ENCODE results near the gene RSPO3.
A peak's percentile ranks its signal among the peaks of the same experiment; 100 is the strongest.

Gene RSPO3

GRCh38 chr6:127114214-127114760 lies 4.2 kb upstream of the RSPO3 start:
- no peak for DNase-seq (ENCODE audit: low spot score)

DNA sequence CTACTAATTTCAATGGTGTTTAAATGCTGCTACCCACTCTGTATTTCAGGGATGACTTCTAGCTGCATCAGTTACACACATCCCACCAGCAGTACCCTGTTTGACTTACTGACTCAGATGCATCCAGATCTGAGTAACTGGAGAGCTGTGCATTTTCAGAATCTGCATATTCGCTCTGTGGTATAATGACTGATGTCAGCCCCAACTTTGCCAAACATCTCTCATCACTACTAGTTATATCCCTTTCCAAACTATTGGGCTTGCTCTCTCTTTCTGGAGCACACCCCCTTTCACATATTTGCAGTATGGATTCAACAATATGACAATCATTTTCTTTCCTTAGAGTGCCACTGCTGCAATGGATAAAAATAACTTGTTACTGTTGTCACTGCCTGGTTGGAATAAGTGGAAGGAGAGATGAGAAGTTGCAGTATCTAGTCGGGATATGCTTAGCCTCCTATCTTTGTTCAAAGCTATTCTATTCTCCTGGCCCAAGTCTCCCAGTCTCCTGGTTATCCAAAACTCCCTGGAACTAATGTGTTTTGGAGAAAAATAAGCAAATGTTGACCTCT lies 3.3 kb upstream of the RSPO3 start:
- no peak for DNase-seq (ENCODE audit: low spot score)

GRCh38 chr6:127115746-127116145 lies 2.7 kb upstream of the RSPO3 start:
- DNase-seq (ENCODE audit: low spot score) = no peak

GRCh38 chr6:127117979-127118297 lies 533 bp upstream of the RSPO3 start:
- DNase-seq (ENCODE audit: low spot score) = no peak

GRCh38 chr6:127119102-127120022 lies 891 bp downstream of the RSPO3 start:
- peak; percentile 35 for DNase-seq (ENCODE audit: low spot score)

DNA sequence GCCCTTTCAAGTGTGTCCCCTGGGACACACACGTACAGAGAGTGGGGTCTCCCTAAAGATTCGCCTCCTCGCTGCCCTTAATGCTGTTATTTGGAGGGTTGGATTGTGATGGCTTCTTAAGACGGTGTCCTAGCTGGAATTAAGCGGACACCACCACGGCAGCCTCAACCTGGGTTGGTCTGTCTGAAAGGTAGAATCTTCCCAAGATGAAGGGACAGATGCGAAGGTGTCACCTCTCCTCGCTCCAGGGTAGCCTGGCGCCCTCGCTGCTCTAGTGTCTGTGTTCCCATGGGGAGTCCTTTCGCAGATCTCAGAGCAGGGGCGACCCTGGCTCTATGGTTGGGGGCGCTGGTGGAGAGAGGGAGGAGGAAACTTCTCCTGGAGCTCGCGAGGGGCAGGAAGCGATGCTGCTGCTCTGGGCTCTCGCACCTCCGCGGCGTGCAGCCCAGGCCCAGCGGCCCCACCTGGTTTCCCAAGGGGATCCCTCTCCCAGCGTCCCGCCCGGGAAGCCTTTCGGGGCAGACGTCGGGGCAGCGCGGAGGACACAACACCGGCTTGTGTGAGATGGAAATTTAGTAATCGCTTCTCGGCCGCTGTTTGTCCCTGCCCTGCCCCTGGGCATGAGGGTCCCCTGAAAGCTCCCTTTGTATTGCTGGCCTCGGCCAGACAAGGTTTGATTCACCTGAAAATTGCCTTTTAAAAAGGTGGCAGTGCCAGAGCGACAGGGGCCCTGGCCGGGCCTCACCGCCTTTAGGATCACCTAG lies 1.7 kb downstream of the RSPO3 start:
- DNase-seq (ENCODE audit: low spot score) = no peak

DNA sequence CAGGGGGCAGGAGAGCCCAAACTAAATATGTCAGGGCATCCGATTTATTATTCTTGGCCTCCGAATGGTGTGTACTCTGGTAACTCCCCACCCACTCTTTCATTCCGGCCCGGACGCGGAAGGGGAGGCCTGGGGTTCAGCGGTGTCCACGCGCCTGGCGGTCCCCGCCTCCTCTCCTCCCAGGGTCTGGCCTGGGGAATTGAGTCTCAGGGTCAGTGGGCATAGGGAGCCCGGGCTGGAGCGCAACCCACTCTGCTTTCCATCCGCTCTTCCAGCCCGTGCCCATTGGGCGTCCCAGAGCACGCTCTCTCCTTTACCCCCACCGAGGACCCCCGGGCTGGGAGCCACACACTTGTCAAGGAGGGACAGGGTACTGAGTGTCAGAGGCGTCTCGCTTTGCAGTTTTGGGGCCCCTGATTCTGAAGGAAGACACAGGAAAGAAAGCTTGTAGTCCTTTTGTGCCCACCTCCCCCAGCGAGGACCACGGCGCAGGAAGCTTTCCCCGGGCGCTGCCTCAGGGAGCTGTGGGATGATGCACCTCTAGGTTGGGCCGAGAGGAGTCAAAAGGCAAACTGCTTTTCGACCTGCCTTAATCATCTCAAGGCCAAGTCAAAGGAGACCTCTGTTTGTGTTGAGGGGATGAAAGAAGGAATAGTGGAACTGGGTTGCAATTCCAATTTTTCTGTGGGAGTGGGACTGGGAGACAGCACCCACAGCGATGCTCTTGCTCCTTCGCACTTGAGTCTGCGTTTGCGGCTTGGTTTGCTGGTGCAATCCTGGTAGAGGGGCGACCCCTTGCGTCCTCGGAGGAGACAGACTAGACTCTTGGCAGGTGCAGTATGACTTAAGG lies 2.5 kb downstream of the RSPO3 start:
- peak; percentile 80 for DNase-seq (ENCODE audit: low spot score)

GRCh38 chr6:127121637-127121960 lies 3.1 kb downstream of the RSPO3 start:
- no peak for DNase-seq (ENCODE audit: low spot score)

DNA sequence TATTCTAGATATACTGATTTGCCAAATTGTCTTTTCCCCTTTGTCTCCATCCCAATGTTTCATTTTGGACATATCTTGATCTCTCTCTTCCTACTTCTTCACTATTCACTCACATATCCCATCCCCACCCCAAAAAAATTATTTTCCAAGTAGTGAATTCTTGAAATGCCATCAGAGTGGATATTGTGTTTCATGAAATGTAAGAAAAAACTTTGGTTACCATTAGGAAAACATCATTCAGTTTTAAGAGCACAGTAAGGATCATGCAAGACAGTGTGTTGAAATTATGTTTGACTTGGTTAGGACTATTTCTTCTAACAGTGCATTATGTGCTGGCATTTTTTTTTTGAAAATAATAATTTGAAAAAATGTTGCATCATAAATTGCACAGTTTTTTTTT lies 5.7 kb downstream of the RSPO3 start:
- DNase-seq (ENCODE audit: low spot score) = no peak

- no peak for DNase-seq (ENCODE audit: low spot score)
Measured at GRCh38 chr6:127124680-127125079, 6.2 kb downstream of the RSPO3 start.

DNA sequence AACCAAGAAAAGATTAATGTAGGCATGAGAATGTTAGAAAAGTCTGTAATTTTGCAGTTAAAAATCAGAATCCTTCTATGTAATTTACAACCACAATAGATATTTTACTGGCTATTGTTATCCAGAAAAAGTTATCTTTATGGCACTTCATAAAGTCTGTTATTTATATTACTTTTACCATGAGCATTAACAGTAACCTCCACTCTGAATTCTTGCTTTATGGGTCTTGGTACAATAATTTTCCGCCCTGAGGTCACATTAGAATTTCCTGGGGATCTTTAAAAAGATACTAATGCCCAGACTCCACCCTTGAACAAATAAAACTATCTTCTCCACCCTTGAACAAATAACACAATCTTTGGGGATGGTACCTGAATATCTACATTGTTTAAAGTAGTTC lies 9.6 kb downstream of the RSPO3 start:
- no peak for DNase-seq (ENCODE audit: low spot score)

GRCh38 chr6:127129251-127129650 lies 10.8 kb downstream of the RSPO3 start:
- DNase-seq (ENCODE audit: low spot score) = no peak

DNA sequence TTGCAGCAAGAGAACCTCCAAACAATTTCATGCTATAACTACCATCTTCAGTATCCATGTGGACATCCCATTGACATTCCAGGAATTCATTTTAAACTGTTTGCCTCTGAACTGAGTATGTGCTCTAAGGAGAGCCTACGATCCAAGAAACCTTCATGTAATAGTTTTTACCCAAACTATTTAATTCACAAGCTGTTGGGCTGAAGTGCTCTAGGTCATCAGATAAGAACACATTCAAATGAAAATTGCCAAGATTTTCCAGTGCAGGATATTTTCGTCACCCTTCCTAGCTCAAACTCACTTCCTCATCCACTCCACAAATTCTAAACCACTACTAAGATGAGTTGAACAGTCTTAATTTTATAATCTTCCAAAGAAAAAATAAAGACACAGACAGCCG lies 12.8 kb downstream of the RSPO3 start:
- DNase-seq (ENCODE audit: low spot score) = no peak

GRCh38 chr6:127131772-127132376 lies 13.4 kb downstream of the RSPO3 start:
- no peak for DNase-seq (ENCODE audit: low spot score)

DNA sequence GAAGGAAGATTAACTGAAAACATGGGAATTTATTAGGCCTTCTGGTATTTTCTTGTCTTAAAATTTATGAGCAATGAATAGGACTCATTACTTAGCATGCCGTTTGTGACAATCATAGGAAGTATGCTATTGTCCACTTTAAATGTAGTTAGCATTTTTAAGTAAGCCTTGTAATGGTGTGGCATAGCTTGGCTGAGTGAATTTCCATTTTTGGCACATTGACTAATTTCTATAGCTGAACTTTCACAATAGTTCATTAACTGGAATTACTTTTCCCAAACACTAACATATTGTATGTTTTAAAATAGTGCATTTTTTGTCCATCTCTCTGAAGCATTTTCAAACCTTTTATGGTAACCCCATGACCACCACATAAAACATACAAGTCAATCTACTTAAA lies 15.7 kb downstream of the RSPO3 start:
- no peak for DNase-seq (ENCODE audit: low spot score)

GRCh38 chr6:127136786-127137185 lies 18.3 kb downstream of the RSPO3 start:
- no peak for DNase-seq (ENCODE audit: low spot score)

GRCh38 chr6:127146932-127147331 lies 28.5 kb downstream of the RSPO3 start:
- peak; percentile 31 for DNase-seq (ENCODE audit: low spot score)

GRCh38 chr6:127147534-127147933 lies 29.1 kb downstream of the RSPO3 start:
- no peak for DNase-seq (ENCODE audit: low spot score)

DNA sequence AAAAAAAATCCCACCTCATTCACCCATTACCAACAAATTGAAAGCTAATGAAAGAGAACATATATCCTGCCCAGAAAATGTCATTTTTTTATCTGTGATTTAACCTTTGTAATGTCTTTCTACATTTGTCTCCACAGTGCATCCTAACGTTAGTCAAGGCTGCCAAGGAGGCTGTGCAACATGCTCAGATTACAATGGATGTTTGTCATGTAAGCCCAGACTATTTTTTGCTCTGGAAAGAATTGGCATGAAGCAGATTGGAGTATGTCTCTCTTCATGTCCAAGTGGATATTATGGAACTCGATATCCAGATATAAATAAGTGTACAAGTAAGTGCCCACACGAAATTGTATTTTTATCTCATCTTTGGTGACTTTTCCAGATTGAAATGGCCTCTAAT lies 30.0 kb downstream of the RSPO3 start:
- DNase-seq (ENCODE audit: low spot score) = no peak

GRCh38 chr6:127154509-127154908 lies 36.0 kb downstream of the RSPO3 start:
- no peak for DNase-seq (ENCODE audit: low spot score)

GRCh38 chr6:127160484-127160883 lies 42.0 kb downstream of the RSPO3 start:
- no peak for DNase-seq (ENCODE audit: low spot score)

DNA sequence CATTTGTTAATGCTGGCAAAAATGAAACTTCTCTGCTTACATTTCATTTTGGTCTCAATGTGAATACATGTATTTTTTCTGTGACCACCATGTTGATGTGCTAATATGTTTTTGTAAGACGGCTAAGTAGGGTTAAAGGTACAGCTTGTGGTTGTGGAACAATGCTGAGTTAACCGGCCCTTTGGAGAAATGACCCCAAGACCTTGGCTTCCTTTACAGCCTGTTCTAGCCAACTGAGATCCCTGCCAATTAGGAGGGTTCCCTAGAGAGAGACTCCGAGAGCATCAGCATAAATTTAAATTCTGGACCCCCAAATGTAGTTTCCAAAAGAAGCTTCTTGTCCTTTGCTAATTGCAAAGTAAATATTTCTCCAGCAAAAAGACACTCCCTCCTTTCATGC lies 44.4 kb downstream of the RSPO3 start:
- DNase-seq (ENCODE audit: low spot score) = no peak
